Neuronal stem cell (in vitro differentiated cells): ENCODE measurements around the gene ARIH2.

Experiments used
- DNase-seq: peaks from one replicate; pipeline ENCODE4 v3.0.0-alpha.2; 2013; ENCODE audit warnings: low spot score
- H2AFZ ChIP-seq: one replicate; pipeline ENCODE4 v1.6.1; 2013; ENCODE audit warnings: mild to moderate bottlenecking, low read length, inconsistent platforms
- H2AK5ac ChIP-seq: 2 replicates; pipeline ENCODE4 v1.6.1; 2013; ENCODE audit warnings: low read depth, mild to moderate bottlenecking, inconsistent platforms, low read length, moderate library complexity, mixed read lengths
- H2BK120ac ChIP-seq: 2 replicates; pipeline ENCODE4 v1.6.1; 2013; ENCODE audit warnings: low read depth, mild to moderate bottlenecking, inconsistent platforms, low read length, moderate library complexity, mixed read lengths
- H2BK12ac ChIP-seq: one replicate; pipeline ENCODE4 v1.6.1; 2013; ENCODE audit warnings: low read length, inconsistent platforms
- H2BK15ac ChIP-seq: 2 replicates; pipeline ENCODE4 v1.6.1; 2013; ENCODE audit warnings: mild to moderate bottlenecking, low read length, inconsistent platforms, mixed read lengths
- H2BK5ac ChIP-seq: one replicate; pipeline ENCODE4 v1.6.1; 2013; ENCODE audit warnings: inconsistent platforms, mild to moderate bottlenecking, low read length, moderate library complexity
- H3K14ac ChIP-seq: one replicate; pipeline ENCODE4 v1.6.1; 2013; ENCODE audit warnings: low read length, inconsistent platforms
- H3K18ac ChIP-seq: 2 replicates; pipeline ENCODE4 v1.6.1; 2013; ENCODE audit warnings: low read length, inconsistent platforms
- H3K23ac ChIP-seq: 2 replicates; pipeline ENCODE4 v1.6.1; 2013; ENCODE audit warnings: low read depth, mild to moderate bottlenecking, mixed read lengths, low read length, inconsistent platforms; ENCODE audit not compliant: poor library complexity
- H3K27ac ChIP-seq: replicated peaks from 3 replicates; pipeline ENCODE4 v1.5.1; 2013; ENCODE audit warnings: low read length, inconsistent platforms
- H3K27me3 ChIP-seq, 3 experiments: 2 replicates each; pipeline ENCODE4 v1.6.1; 2013; ENCODE audit warnings: low read length in 3 of 3, mild to moderate bottlenecking in 2 of 3, inconsistent platforms in 1 of 3, low read depth in 1 of 3, mixed read lengths in 1 of 3, moderate library complexity in 1 of 3; ENCODE audit not compliant: control insufficient read depth in 3 of 3, insufficient read depth in 3 of 3
- H3K36me3 ChIP-seq, 2 donors: replicated peaks in 1 of 2; 2 replicates each; pipeline ENCODE4 v1.6.1; 2013; ENCODE audit warnings: low read length in 2 of 2; ENCODE audit not compliant: control insufficient read depth in 2 of 2, insufficient read depth in 2 of 2
- H3K4ac ChIP-seq: 2 replicates; pipeline ENCODE4 v1.6.1; 2013; ENCODE audit warnings: inconsistent platforms, mild to moderate bottlenecking, low read length, moderate library complexity
- H3K4me1 ChIP-seq, 2 donors: 1 replicate in 1 of 2; 2 replicates in 1 of 2; pipeline ENCODE4 v1.6.1; 2013; ENCODE audit warnings: low read length in 2 of 2, low read depth in 1 of 2; ENCODE audit not compliant: control insufficient read depth in 2 of 2, insufficient read depth in 1 of 2
- H3K4me2 ChIP-seq: one replicate; pipeline ENCODE4 v1.6.1; 2013; ENCODE audit warnings: mild to moderate bottlenecking, low read length, inconsistent platforms; ENCODE audit not compliant: insufficient read depth, poor library complexity, severe bottlenecking
- H3K4me3 ChIP-seq, 2 donors: 2 replicates each; pipeline ENCODE4 v1.5.1; 2013; ENCODE audit warnings: low read length in 2 of 2, mild to moderate bottlenecking in 2 of 2, inconsistent platforms in 1 of 2, moderate library complexity in 1 of 2
- H3K79me1 ChIP-seq: one replicate; pipeline ENCODE4 v1.6.1; 2013; ENCODE audit warnings: low read depth, mild to moderate bottlenecking, inconsistent platforms, low read length, moderate library complexity
- H3K9ac ChIP-seq: one replicate; pipeline ENCODE4 v1.6.1; 2013; ENCODE audit warnings: mild to moderate bottlenecking, low read depth, low read length, inconsistent platforms; ENCODE audit not compliant: poor library complexity
- H3K9me3 ChIP-seq, 2 donors: replicated peaks in 1 of 2; 2 replicates each; pipeline versions ENCODE3 to v1.6.1; 2013; ENCODE audit warnings: low read length in 2 of 2, mild to moderate bottlenecking in 2 of 2, inconsistent platforms in 1 of 2, low read depth in 1 of 2, mixed read lengths in 1 of 2, moderate library complexity in 1 of 2; ENCODE audit not compliant: control insufficient read depth in 2 of 2, insufficient read depth in 1 of 2
- H4K8ac ChIP-seq: one replicate; pipeline ENCODE4 v1.6.1; 2013; ENCODE audit warnings: low read depth, mild to moderate bottlenecking, inconsistent platforms, low read length, moderate library complexity
- H4K91ac ChIP-seq: one replicate; pipeline ENCODE4 v1.6.1; 2013; ENCODE audit warnings: low read length, low read depth, mild to moderate bottlenecking, inconsistent platforms; ENCODE audit not compliant: poor library complexity
- WGBS, 2 donors: extraction: QIAGEN DNeasy Blood & Tissue Kit; methylation state at CpG; one replicate each; pipeline ENCODE4 v1.1.7; 2013; ENCODE audit warnings: missing lambda C conversion rate in 2 of 2, mixed read lengths in 1 of 2; ENCODE audit not compliant: insufficient read length in 2 of 2, insufficient replicate concordance in 1 of 2; ENCODE audit errors: extremely low coverage in 2 of 2; 5-methylcytosine and 5-hydroxymethylcytosine counted together

The ARIH2 gene

GRCh38 chr3:48997714-48998637 lies 79.3 kb downstream of the ARIH2 start:
- Histone ChIP-seq H3K4me3 (no peak overlapping the region), H3K4me1 (peaks cover 20 to 27% of the 10 kb centered on the region in 2 donors), H2BK5ac (no peak overlapping the region), H3K27me3 (no peaks in the 10 kb centered on the region), H3K23ac (peak overlapping the region; percentile 69), H3K79me1 (no peaks in the 10 kb centered on the region), H2BK120ac (no peak overlapping the region), H4K91ac (no peak overlapping the region), H3K4me2 (no peak overlapping the region), H4K8ac (peak overlapping the region; percentile 75), H2AK5ac (peak overlapping the region; percentile 64), H3K9ac (peak overlapping the region; percentile 78), H2BK12ac (no peak overlapping the region), H3K14ac (no peak overlapping the region), H2AFZ (no peak overlapping the region), H3K18ac (peak overlapping the region; percentile 49), H3K4ac (no peak overlapping the region), H2BK15ac (no peak overlapping the region), H3K36me3 (peaks cover 4 to 22% of the 10 kb centered on the region in 2 donors), H3K27ac (peak overlapping the region; percentile 11), H3K9me3 (no peaks in the 10 kb centered on the region)
- WGBS, 2 donors: no CpG with 5 or more reads among the region's 20 CpGs
- DNase-seq: no peak

- H3K4me3 ChIP-seq: no peak overlapping the region
- H3K4ac ChIP-seq: no peak overlapping the region
- no peak overlapping the region for H3K9ac ChIP-seq
- H2AFZ ChIP-seq: no peak overlapping the region
- WGBS, 2 donors: no CpG with 5 or more reads among the region's 8 CpGs
- H3K18ac ChIP-seq: no peak overlapping the region
- no peaks in the 10 kb centered on the region for H3K79me1 ChIP-seq
- no peak overlapping the region for H3K14ac ChIP-seq
- H3K27me3 ChIP-seq: no peaks in the 10 kb centered on the region
- H2BK12ac ChIP-seq: no peak overlapping the region
- no peak overlapping the region for H2BK120ac ChIP-seq
- peaks cover 22 to 27% of the 10 kb centered on the region in 2 donors for H3K4me1 ChIP-seq
- H2AK5ac ChIP-seq: peak overlapping the region; percentile 31
- H3K36me3 ChIP-seq: peaks cover 4 to 17% of the 10 kb centered on the region in 2 donors
- no peak overlapping the region for H3K27ac ChIP-seq
- H3K9me3 ChIP-seq: no peaks in the 10 kb centered on the region
- H2BK5ac ChIP-seq: no peak overlapping the region
- H3K4me2 ChIP-seq: no peak overlapping the region
- H2BK15ac ChIP-seq: no peak overlapping the region
- no peak overlapping the region for H4K91ac ChIP-seq
- peak overlapping the region; percentile 57 for H3K23ac ChIP-seq
- no peak overlapping the region for H4K8ac ChIP-seq
- no peak for DNase-seq
Observed at GRCh38 chr3:48999085-48999858, 80.6 kb downstream of the ARIH2 start.

DNA sequence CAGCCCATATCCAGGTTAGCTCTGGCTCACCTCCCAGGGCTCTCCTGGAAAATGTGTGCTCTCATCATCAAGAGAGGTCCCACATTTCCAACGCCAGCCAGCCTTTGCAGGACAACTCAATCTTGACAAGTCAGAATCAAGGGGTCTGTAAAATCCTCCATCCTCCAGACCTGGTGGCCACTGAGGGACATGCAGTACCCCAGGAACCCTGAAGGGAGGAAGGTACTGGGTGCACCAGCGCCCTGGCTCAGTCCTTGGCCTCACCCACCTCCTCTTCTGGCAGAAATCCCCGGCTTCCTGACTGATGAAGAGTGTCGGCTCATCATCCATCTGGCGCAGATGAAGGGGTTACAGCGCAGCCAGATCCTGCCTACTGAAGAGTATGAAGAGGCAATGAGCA lies 82.5 kb downstream of the ARIH2 start:
- Histone ChIP-seq H3K4me1 (peaks cover 22 to 31% of the 10 kb centered on the region in 2 donors), H3K4ac (no peak overlapping the region), H3K23ac (peak overlapping the region; percentile 59), H3K14ac (no peak overlapping the region), H3K4me3 (peak overlapping the region in 1 of 2 donors; percentile 1), H2AK5ac (no peak overlapping the region), H3K9ac (peak overlapping the region; percentile 12), H2BK15ac (no peak overlapping the region), H2AFZ (no peak overlapping the region), H3K4me2 (no peak overlapping the region), H3K27me3 (no peaks in the 10 kb centered on the region), H4K8ac (no peak overlapping the region), H2BK12ac (no peak overlapping the region), H3K9me3 (no peaks in the 10 kb centered on the region), H3K79me1 (peaks cover 4% of the 10 kb centered on the region), H3K27ac (no peak overlapping the region), H2BK120ac (no peak overlapping the region), H3K36me3 (peaks cover 5 to 9% of the 10 kb centered on the region in 2 donors), H2BK5ac (peak overlapping the region; percentile 84), H4K91ac (no peak overlapping the region), H3K18ac (no peak overlapping the region)
- WGBS, 2 donors: no CpG with 5 or more reads among the region's 6 CpGs
- no peak for DNase-seq
